ENCODE measurements around the gene GALNTL6. TPM values are rescaled to one million over a fixed set of nuclear protein-coding genes. Genes with fewer than 3 reads are reported as not detected.

The GALNTL6 gene
- total and polyA plus RNA-seq, 4 donors: 0.08 to 0.09 (median 0.09) TPM; not detected in 1

DNA sequence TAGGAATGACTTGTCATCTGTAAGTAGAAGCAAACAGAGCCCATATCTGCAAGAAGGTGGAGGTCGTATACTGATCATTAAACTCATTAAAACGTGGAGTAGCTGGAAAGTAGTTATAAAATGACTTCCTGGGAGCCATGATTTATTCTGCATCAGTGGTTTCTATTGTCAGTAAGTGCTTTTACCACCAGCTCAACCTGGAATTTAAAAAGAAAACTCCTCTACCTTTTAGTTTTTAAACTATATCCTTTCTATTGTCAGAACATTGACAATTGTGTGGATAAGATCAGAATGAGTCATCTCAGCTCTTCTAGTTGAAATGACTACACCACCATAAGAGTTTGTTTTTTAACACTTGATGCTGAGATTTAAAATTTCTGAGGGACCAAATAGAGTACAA lies 704.2 kb downstream of the GALNTL6 start:
- H3K4me3 ChIP-seq: no peak overlapping the region
- WGBS, 2 donors: 49 to 69% methylated on average over 2 of the region's 2 CpGs
- TF ChIP-seq, protein P1, sequence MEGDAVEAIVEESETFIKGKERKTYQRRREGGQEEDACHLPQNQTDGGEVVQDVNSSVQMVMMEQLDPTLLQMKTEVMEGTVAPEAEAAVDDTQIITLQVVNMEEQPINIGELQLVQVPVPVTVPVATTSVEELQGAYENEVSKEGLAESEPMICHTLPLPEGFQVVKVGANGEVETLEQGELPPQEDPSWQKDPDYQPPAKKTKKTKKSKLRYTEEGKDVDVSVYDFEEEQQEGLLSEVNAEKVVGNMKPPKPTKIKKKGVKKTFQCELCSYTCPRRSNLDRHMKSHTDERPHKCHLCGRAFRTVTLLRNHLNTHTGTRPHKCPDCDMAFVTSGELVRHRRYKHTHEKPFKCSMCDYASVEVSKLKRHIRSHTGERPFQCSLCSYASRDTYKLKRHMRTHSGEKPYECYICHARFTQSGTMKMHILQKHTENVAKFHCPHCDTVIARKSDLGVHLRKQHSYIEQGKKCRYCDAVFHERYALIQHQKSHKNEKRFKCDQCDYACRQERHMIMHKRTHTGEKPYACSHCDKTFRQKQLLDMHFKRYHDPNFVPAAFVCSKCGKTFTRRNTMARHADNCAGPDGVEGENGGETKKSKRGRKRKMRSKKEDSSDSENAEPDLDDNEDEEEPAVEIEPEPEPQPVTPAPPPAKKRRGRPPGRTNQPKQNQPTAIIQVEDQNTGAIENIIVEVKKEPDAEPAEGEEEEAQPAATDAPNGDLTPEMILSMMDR (IDR thresholded peaks at IDR 0.05; ENCODE audit: control extremely low read depth, extremely low read depth): no peak
- no peak overlapping the region for H3K9ac ChIP-seq (ENCODE audit: insufficient read depth in 1 of 2, low read length in 2 of 2)
- DNase-seq (no peak), ATAC-seq (ENCODE audit: insufficient read depth, low FRiP score) (no peak)
- no peaks in the 10 kb centered on the region for H3K4me1 ChIP-seq (ENCODE audit: control insufficient read depth in 5 of 5, insufficient read depth in 5 of 5, low read length in 5 of 5)
- no peak overlapping the region for H3K27ac ChIP-seq (ENCODE audit: low read depth in 1 of 2, low read length in 1 of 2)
- no peaks in the 10 kb centered on the region for H3K36me3 ChIP-seq (ENCODE audit: control insufficient read depth in 4 of 4, insufficient read depth in 4 of 4, low read length in 4 of 4)
- H3K9me3 ChIP-seq (ENCODE audit: control insufficient read depth in 4 of 4, insufficient read depth in 3 of 4, low read length in 3 of 4): peaks cover 0 to 2% (median 0%) of the 10 kb centered on the region in 4 donors
- no peaks in the 10 kb centered on the region for H3K27me3 ChIP-seq (ENCODE audit: control insufficient read depth in 3 of 3, insufficient read depth in 3 of 3, low read length in 2 of 3)

DNA sequence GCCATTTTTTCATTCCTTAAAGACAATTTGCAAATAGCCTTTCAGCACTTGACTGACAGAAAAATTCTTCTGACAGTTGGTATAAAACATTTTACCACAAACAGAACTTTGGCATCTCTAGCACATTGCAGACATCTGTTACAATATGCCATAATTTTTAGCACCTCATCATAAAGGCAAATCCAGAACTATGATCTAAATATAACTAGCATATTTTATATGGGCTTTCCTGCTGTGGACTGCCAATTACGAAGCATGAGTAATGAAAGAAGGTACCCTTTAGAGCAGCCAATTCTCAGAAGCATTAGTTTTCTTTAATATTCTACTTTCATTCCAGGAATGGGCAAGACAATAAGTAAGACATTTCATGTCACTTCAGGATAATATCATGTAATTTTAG lies 708.0 kb downstream of the GALNTL6 start:
- Histone ChIP-seq H3K4me1 (ENCODE audit: control insufficient read depth in 5 of 5, insufficient read depth in 5 of 5, low read length in 5 of 5) (no peaks in the 10 kb centered on the region), H3K4me3 (no peak overlapping the region), H3K9me3 (ENCODE audit: control insufficient read depth in 4 of 4, insufficient read depth in 3 of 4, low read length in 3 of 4) (peaks cover 0 to 2% (median 0%) of the 10 kb centered on the region in 4 donors), H3K36me3 (ENCODE audit: control insufficient read depth in 4 of 4, insufficient read depth in 4 of 4, low read length in 4 of 4) (no peaks in the 10 kb centered on the region), H3K27me3 (ENCODE audit: control insufficient read depth in 3 of 3, insufficient read depth in 3 of 3, low read length in 2 of 3) (no peaks in the 10 kb centered on the region), H3K9ac (ENCODE audit: insufficient read depth in 1 of 2, low read length in 2 of 2) (no peak overlapping the region), H3K27ac (ENCODE audit: low read depth in 1 of 2, low read length in 1 of 2) (no peak overlapping the region)
- ATAC-seq (ENCODE audit: insufficient read depth, low FRiP score) (no peak), DNase-seq (no peak)
- WGBS, 2 donors: 68 to 69% methylated on average over 1 of the region's 1 CpG
- TF ChIP-seq, protein P1 (IDR thresholded peaks at IDR 0.05; ENCODE audit: control extremely low read depth, extremely low read depth): no peak

DNA sequence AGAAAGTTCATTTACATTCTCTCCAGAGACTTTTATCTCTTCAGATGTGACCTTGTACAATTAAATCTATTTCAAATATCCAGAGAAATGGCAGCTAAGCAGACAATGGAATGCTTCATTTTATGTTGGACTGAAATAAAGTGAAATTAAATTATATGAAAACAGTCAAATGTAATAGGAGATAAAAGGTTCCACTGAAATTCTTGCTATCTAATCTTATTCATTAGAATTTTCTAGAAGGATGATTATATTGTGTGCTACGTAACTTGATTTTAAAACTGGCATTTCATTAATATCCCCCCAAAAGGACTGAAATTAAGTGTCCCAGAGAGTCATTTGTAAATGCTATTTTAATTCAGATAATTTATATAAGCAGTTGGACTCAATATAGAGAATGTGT lies 708.5 kb downstream of the GALNTL6 start:
- Histone ChIP-seq H3K27me3 (ENCODE audit: control insufficient read depth in 3 of 3, insufficient read depth in 3 of 3, low read length in 2 of 3) (no peaks in the 10 kb centered on the region), H3K4me1 (ENCODE audit: control insufficient read depth in 5 of 5, insufficient read depth in 5 of 5, low read length in 5 of 5) (no peaks in the 10 kb centered on the region), H3K4me3 (no peak overlapping the region), H3K27ac (ENCODE audit: low read depth in 1 of 2, low read length in 1 of 2) (no peak overlapping the region), H3K9me3 (ENCODE audit: control insufficient read depth in 4 of 4, insufficient read depth in 3 of 4, low read length in 3 of 4) (peaks cover 0 to 2% (median 0%) of the 10 kb centered on the region in 4 donors), H3K9ac (ENCODE audit: insufficient read depth in 1 of 2, low read length in 2 of 2) (no peak overlapping the region), H3K36me3 (ENCODE audit: control insufficient read depth in 4 of 4, insufficient read depth in 4 of 4, low read length in 4 of 4) (no peaks in the 10 kb centered on the region)
- 84 to 86% methylated on average over 1 of the region's 1 CpG for WGBS, 2 donors
- ATAC-seq (ENCODE audit: insufficient read depth, low FRiP score) (no peak), DNase-seq (no peak)
- TF ChIP-seq, protein P1 (IDR thresholded peaks at IDR 0.05; ENCODE audit: control extremely low read depth, extremely low read depth): no peak

DNA sequence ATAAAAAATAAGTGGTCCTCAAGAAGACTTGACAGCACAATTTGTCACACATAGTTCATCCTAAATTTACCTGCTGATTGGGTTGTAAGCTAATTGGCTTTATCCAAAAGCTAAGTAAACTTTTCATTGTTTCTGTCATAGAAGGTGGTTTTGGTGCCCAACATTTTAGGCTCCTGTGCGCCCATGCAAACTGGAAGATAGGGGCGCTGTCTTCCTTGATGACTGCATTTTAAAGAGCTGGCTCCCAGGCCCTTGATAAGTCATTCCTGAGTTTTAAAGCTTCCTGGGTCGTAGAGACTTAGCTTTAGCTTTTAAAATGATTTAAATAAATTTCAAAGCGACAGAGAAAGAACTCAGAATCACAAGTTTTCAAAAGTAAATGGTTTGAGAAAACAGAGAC lies 730.0 kb downstream of the GALNTL6 start:
- Histone ChIP-seq H3K36me3 (ENCODE audit: control insufficient read depth in 4 of 4, insufficient read depth in 4 of 4, low read length in 4 of 4) (no peaks in the 10 kb centered on the region), H3K9ac (ENCODE audit: insufficient read depth in 1 of 2, low read length in 2 of 2) (no peak overlapping the region), H3K4me3 (no peak overlapping the region), H3K9me3 (ENCODE audit: control insufficient read depth in 4 of 4, insufficient read depth in 3 of 4, low read length in 3 of 4) (peaks cover 0 to 3% (median 0%) of the 10 kb centered on the region in 4 donors), H3K27ac (ENCODE audit: low read depth in 1 of 2, low read length in 1 of 2) (no peak overlapping the region), H3K4me1 (ENCODE audit: control insufficient read depth in 5 of 5, insufficient read depth in 5 of 5, low read length in 5 of 5) (no peaks in the 10 kb centered on the region), H3K27me3 (ENCODE audit: control insufficient read depth in 3 of 3, insufficient read depth in 3 of 3, low read length in 2 of 3) (no peaks in the 10 kb centered on the region)
- TF ChIP-seq, protein P1 (IDR thresholded peaks at IDR 0.05; ENCODE audit: control extremely low read depth, extremely low read depth): no peak
- WGBS, 2 donors: 74 to 80% methylated on average over 4 of the region's 4 CpGs
- ATAC-seq (ENCODE audit: insufficient read depth, low FRiP score): no peak
- no peak for DNase-seq
